ENCODE measurements around the gene CTIF.

CTIF gene

GRCh38 chr18:48815179-48815515 is 276.3 kb downstream of the CTIF start:
- H3K4me3 ChIP-seq: no peak overlapping the region
- peak overlapping the region; percentile 73 for H3K27ac ChIP-seq
- H3K9ac ChIP-seq: no peak overlapping the region
- no peaks in the 10 kb centered on the region for H3K9me3 ChIP-seq
- H3K4me1 ChIP-seq: peaks cover 92% of the 10 kb centered on the region
- H4K20me1 ChIP-seq: no peaks in the 10 kb centered on the region
- no peaks in the 10 kb centered on the region for H3K27me3 ChIP-seq
- H3K36me3 ChIP-seq: peaks cover 24% of the 10 kb centered on the region
- H3K4me2 ChIP-seq: peak overlapping the region; percentile 80
- TF ChIP-seq Cebpa-rat (IDR thresholded peaks at IDR 0.05): no peak

GRCh38 chr18:48815581-48816324 is 276.9 kb downstream of the CTIF start:
- Histone ChIP-seq H3K27ac (peak overlapping the region; percentile 73; the same call in 1 of the 2 replicates), H3K4me2 (0 out of 2 replicates have a peak overlapping the region, but pooled peaks have one; percentile 80), H3K4me3 (no peak overlapping the region), H3K4me1 (peaks cover 97% of the 10 kb centered on the region), H3K36me3 (peaks cover 24% of the 10 kb centered on the region), H3K9me3 (no peaks in the 10 kb centered on the region), H3K9ac (no peak overlapping the region), H4K20me1 (no peaks in the 10 kb centered on the region), H3K27me3 (no peaks in the 10 kb centered on the region)
- no peak for TF ChIP-seq Cebpa-rat (IDR thresholded peaks at IDR 0.05)

- H3K4me1 ChIP-seq: peaks cover 99% of the 10 kb centered on the region
- H3K27ac ChIP-seq: 0 out of 2 replicates have a peak overlapping the region, but pooled peaks have one; percentile 19
- no peaks in the 10 kb centered on the region for H3K27me3 ChIP-seq
- no peaks in the 10 kb centered on the region for H4K20me1 ChIP-seq
- no peak overlapping the region for H3K4me3 ChIP-seq
- H3K9me3 ChIP-seq: no peaks in the 10 kb centered on the region
- no peak overlapping the region for H3K4me2 ChIP-seq
- no peak for TF ChIP-seq Cebpa-rat (IDR thresholded peaks at IDR 0.05)
- H3K9ac ChIP-seq: no peak overlapping the region
- peaks cover 24% of the 10 kb centered on the region for H3K36me3 ChIP-seq
These were observed 277.7 kb downstream of the CTIF start for GRCh38 chr18:48816554-48816953.

- Histone ChIP-seq H3K4me3 (no peak overlapping the region), H3K36me3 (peaks cover 24% of the 10 kb centered on the region), H3K9me3 (no peaks in the 10 kb centered on the region), H3K4me1 (peaks cover 100% of the 10 kb centered on the region), H3K27ac (0 out of 2 replicates have a peak overlapping the region, but pooled peaks have one; percentile 19), H3K4me2 (peak overlapping the region; percentile 23; the same call in 1 of the 2 replicates), H4K20me1 (no peaks in the 10 kb centered on the region), H3K9ac (no peak overlapping the region), H3K27me3 (no peaks in the 10 kb centered on the region)
- no peak for TF ChIP-seq Cebpa-rat (IDR thresholded peaks at IDR 0.05)
These were observed 278.2 kb downstream of the CTIF start for GRCh38 chr18:48817021-48817461.

- TF ChIP-seq Cebpa-rat (IDR thresholded peaks at IDR 0.05): no peak
- peak overlapping the region; percentile 17; the same call in 1 of the 2 replicates for H3K9ac ChIP-seq
- H3K4me1 ChIP-seq: peaks cover 84% of the 10 kb centered on the region
These were observed 279.8 kb downstream of the CTIF start for GRCh38 chr18:48818329-48819254.

GRCh38 chr18:48819276-48819675 is 280.4 kb downstream of the CTIF start:
- Histone ChIP-seq H3K4me2 (peak overlapping the region; percentile 86), H3K27ac (peak overlapping the region; percentile 55), H3K4me3 (no peak overlapping the region), H4K20me1 (no peaks in the 10 kb centered on the region), H3K4me1 (peaks cover 78% of the 10 kb centered on the region), H3K9ac (no peak overlapping the region), H3K9me3 (peaks cover 11% of the 10 kb centered on the region), H3K36me3 (peaks cover 33% of the 10 kb centered on the region), H3K27me3 (no peaks in the 10 kb centered on the region)
- no peak for TF ChIP-seq Cebpa-rat (IDR thresholded peaks at IDR 0.05)

More at GRCh38 chr18:48818329-48819254, 279.8 kb downstream of the CTIF start:
- H3K27me3 ChIP-seq: no peaks in the 10 kb centered on the region
- peaks cover 7% of the 10 kb centered on the region; the same call in 1 of the 2 replicates for H3K9me3 ChIP-seq
- no peak overlapping the region for H3K4me3 ChIP-seq
- H3K4me2 ChIP-seq: peak overlapping the region; percentile 86
- no peaks in the 10 kb centered on the region for H4K20me1 ChIP-seq
- peak overlapping the region; percentile 55 for H3K27ac ChIP-seq
- H3K36me3 ChIP-seq: peaks cover 27% of the 10 kb centered on the region

- Histone ChIP-seq H3K36me3 (peaks cover 34% of the 10 kb centered on the region), H3K27ac (peak overlapping the region; percentile 55), H3K27me3 (no peaks in the 10 kb centered on the region), H3K9ac (no peak overlapping the region), H3K9me3 (peaks cover 12% of the 10 kb centered on the region), H3K4me1 (peaks cover 77% of the 10 kb centered on the region), H3K4me2 (peak overlapping the region; percentile 86), H4K20me1 (no peaks in the 10 kb centered on the region), H3K4me3 (no peak overlapping the region)
- TF ChIP-seq Cebpa-rat (IDR thresholded peaks at IDR 0.05): no peak
These were observed 281.1 kb downstream of the CTIF start for GRCh38 chr18:48819781-48820482.

GRCh38 chr18:48820483-48821250 is 281.8 kb downstream of the CTIF start:
- peaks cover 12% of the 10 kb centered on the region for H3K9me3 ChIP-seq
- H3K4me3 ChIP-seq: no peak overlapping the region
- peak overlapping the region; percentile 55 for H3K27ac ChIP-seq
- peak overlapping the region; percentile 86 for H3K4me2 ChIP-seq
- no peak for TF ChIP-seq Cebpa-rat (IDR thresholded peaks at IDR 0.05)
- H4K20me1 ChIP-seq: no peaks in the 10 kb centered on the region
- no peaks in the 10 kb centered on the region for H3K27me3 ChIP-seq
- peaks cover 77% of the 10 kb centered on the region for H3K4me1 ChIP-seq
- H3K9ac ChIP-seq: peak overlapping the region; percentile 27; the same call in 1 of the 2 replicates
- H3K36me3 ChIP-seq: peaks cover 34% of the 10 kb centered on the region

- Histone ChIP-seq H4K20me1 (no peaks in the 10 kb centered on the region), H3K9ac (peak overlapping the region; percentile 27; the same call in 1 of the 2 replicates), H3K36me3 (peaks cover 28% of the 10 kb centered on the region), H3K4me2 (peak overlapping the region; percentile 86), H3K9me3 (peaks cover 12% of the 10 kb centered on the region), H3K4me3 (no peak overlapping the region), H3K4me1 (peaks cover 77% of the 10 kb centered on the region), H3K27me3 (no peaks in the 10 kb centered on the region), H3K27ac (peak overlapping the region; percentile 55)
- TF ChIP-seq Cebpa-rat (IDR thresholded peaks at IDR 0.05): no peak
These were observed 282.4 kb downstream of the CTIF start for GRCh38 chr18:48821251-48821590.
